PC-9 (cell line): ENCODE results near the gene SMIM9. TPM values are rescaled to one million over a fixed set of nuclear protein-coding genes. Genes with fewer than 3 reads are reported as not detected.

Experiments used
- BruUV-seq: library from RNA; stranded (reverse); fragments of 400-500 nt; replicated peaks from 2 replicates; lab custom pipeline; 2021; lab: Mats Ljungman, UMichigan
- CTCF ChIA-PET: fragments of 300-600 bp; sonication (Branson Sonifier 250); formaldehyde crosslinking; loops from one replicate; lab custom pipeline; 2022; ENCODE audit warnings: antibody characterized with exemption; lab: Charles Lee
- POLR2A ChIA-PET: fragments of 300-600 bp; sonication (Branson Sonifier 250); formaldehyde crosslinking; loops from one replicate; lab custom pipeline; 2022; ENCODE audit warnings: antibody characterized with exemption; ENCODE audit not compliant: unreplicated experiment; lab: Charles Lee
- DNase-seq, 2 experiments: peaks; one replicate each; pipeline versions ENCODE4 v3.0.0 to v3.0.0-alpha.2; 2015 to 2022; ENCODE audit warnings: mixed read lengths in 1 of 2
- H2AFZ ChIP-seq: fragments of 200-600 bp; sonication (generic); 2 replicates; pipeline ENCODE4 v1.8.1; 2017; ENCODE audit warnings: antibody characterized with exemption
- H3F3A ChIP-seq: fragments of 200-600 bp; sonication (generic); 2 replicates; pipeline ENCODE4 v1.8.1; 2017; ENCODE audit warnings: antibody characterized with exemption, mild to moderate bottlenecking, low read depth; ENCODE audit not compliant: insufficient read depth
- H3K27ac ChIP-seq: fragments of 200-600 bp; sonication (generic); 2 replicates; pipeline ENCODE4 v1.6.1; 2016; ENCODE audit warnings: mixed run types
- H3K27me3 ChIP-seq: fragments of 200-600 bp; sonication (generic); 2 replicates; pipeline ENCODE4 v1.6.1; 2016; ENCODE audit warnings: low read depth, mixed run types; ENCODE audit not compliant: insufficient read depth
- H3K36me3 ChIP-seq: fragments of 200-600 bp; sonication (generic); 2 replicates; pipeline ENCODE4 v1.6.1; 2016; ENCODE audit warnings: low read depth, mixed run types
- H3K4me1 ChIP-seq: fragments of 200-600 bp; sonication (generic); replicated peaks from 2 replicates; pipeline ENCODE4 v1.6.1; 2016; ENCODE audit warnings: mixed run types; ENCODE audit not compliant: insufficient read depth
- H3K4me2 ChIP-seq: fragments of 200-600 bp; sonication (generic); 2 replicates; pipeline ENCODE4 v1.6.1; 2017; ENCODE audit warnings: mixed run types
- H3K4me3 ChIP-seq: fragments of 200-600 bp; sonication (generic); 2 replicates; pipeline ENCODE4 v1.6.1; 2016; ENCODE audit warnings: mixed run types
- H3K79me2 ChIP-seq: fragments of 200-600 bp; sonication (generic); 2 replicates; pipeline ENCODE4 v1.6.1; 2017; ENCODE audit warnings: low read depth, mixed run types
- H3K9me2 ChIP-seq: fragments of 200-600 bp; sonication (generic); 2 replicates; pipeline ENCODE4 v1.8.1; 2017; ENCODE audit warnings: mild to moderate bottlenecking; ENCODE audit not compliant: insufficient read depth
- H3K9me3 ChIP-seq: fragments of 200-600 bp; sonication (generic); 2 replicates; pipeline ENCODE4 v1.8.1; 2016; ENCODE audit warnings: low read depth; ENCODE audit not compliant: insufficient read depth
- H4K20me1 ChIP-seq: fragments of 200-600 bp; sonication (generic); 2 replicates; pipeline ENCODE4 v1.8.1; 2017; ENCODE audit not compliant: insufficient read depth
- CTCF ChIP-seq: fragments of 200-600 bp; sonication (generic); conservative IDR thresholded peaks from 2 replicates; pipeline ENCODE4 v1.6.1; 2017; ENCODE audit warnings: mixed run types, antibody characterized with exemption, mild to moderate bottlenecking, moderate library complexity
- EZH2 ChIP-seq: fragments of 200-600 bp; sonication (generic); IDR thresholded peaks from 2 replicates; pipeline ENCODE4 v1.8.0; 2017; ENCODE audit warnings: antibody characterized with exemption, low read depth
- intact Hi-C: fragments of 100-400 bp; cut with micrococcal nuclease; formaldehyde crosslinking; loops from one replicate; pipeline ENCODE4 v1.10.0; 2022; ENCODE audit not compliant: unreplicated experiment
- total RNA-seq: library from RNA; stranded (reverse); gene quantifications from 2 replicates; pipeline ENCODE4 v1.2.3, GENCODE V29; 2021

The SMIM9 gene
- total RNA-seq, 1 experiment from 2014 or later, result not detected

GRCh38 chrX:154775419-154776349, 58.8 kb downstream of the SMIM9 start:
- Histone ChIP-seq H3K36me3 (peaks cover 8% of the 10 kb centered on the region), H3K4me1 (no peaks in the 10 kb centered on the region), H3K4me2 (no peak overlapping the region), H3K27ac (no peak overlapping the region), H4K20me1 (peaks cover 29% of the 10 kb centered on the region), H3K4me3 (no peak overlapping the region), H3K27me3 (no peaks in the 10 kb centered on the region), H3F3A (peaks cover 20% of the 10 kb centered on the region; the same call in 1 of the 2 replicates), H3K9me3 (no peaks in the 10 kb centered on the region), H2AFZ (no peak overlapping the region), H3K79me2 (no peaks in the 10 kb centered on the region; the same call in 1 of the 2 replicates), H3K9me2 (no peaks in the 10 kb centered on the region)
- no peak for TF ChIP-seq CTCF
- TF ChIP-seq EZH2, result no peak
- ChIA-PET POLR2A (no interaction called here), CTCF (no interaction called here)
- intact Hi-C loops, result no loop called here
- no peak for DNase-seq
- BruUV-seq, result no TSS peak

- BruUV-seq, result no TSS peak
- Histone ChIP-seq H3K36me3 (peaks cover 10% of the 10 kb centered on the region), H2AFZ (no peak overlapping the region), H3K4me1 (no peaks in the 10 kb centered on the region), H3K27ac (no peak overlapping the region), H3K9me2 (no peaks in the 10 kb centered on the region), H4K20me1 (peaks cover 29% of the 10 kb centered on the region), H3K4me3 (no peak overlapping the region), H3K4me2 (no peak overlapping the region), H3K9me3 (no peaks in the 10 kb centered on the region), H3F3A (peaks cover 22% of the 10 kb centered on the region; the same call in 1 of the 2 replicates), H3K79me2 (no peaks in the 10 kb centered on the region; the same call in 1 of the 2 replicates), H3K27me3 (no peaks in the 10 kb centered on the region)
- POLR2A ChIA-PET, result no interaction called here
- intact Hi-C loops, result no loop called here
- CTCF ChIA-PET, result no interaction called here
- TF ChIP-seq EZH2, result no peak
- TF ChIP-seq CTCF, result no peak
- no peak for DNase-seq
Measured at GRCh38 chrX:154774622-154775021, 59.8 kb downstream of the SMIM9 start.

Other genes starting within 250 kb of the SMIM9 start
- gene CTAG1A, start 249.5 kb downstream of the SMIM9 start, total RNA-seq, result not detected in 2 replicates
- gene CTAG1B, start 215.4 kb downstream of the SMIM9 start, total RNA-seq, result not detected in 2 replicates
- not detected in 2 replicates for gene CTAG2, start 181.1 kb downstream of the SMIM9 start, total RNA-seq
- gene GAB3, start 83.6 kb downstream of the SMIM9 start, total RNA-seq, result 0.17 and 0.63 TPM in 2 replicates
- 83.5 and 101 TPM in 2 replicates for gene DKC1, start 71.8 kb downstream of the SMIM9 start, total RNA-seq
- 4.2 and 4.8 TPM in 2 replicates for gene MPP1, start 29.2 kb downstream of the SMIM9 start, total RNA-seq
- 12.1 and 19.6 TPM in 2 replicates for gene F8A1, start 51.7 kb upstream of the SMIM9 start, total RNA-seq
- 13.8 and 15.2 TPM in 2 replicates for gene F8, start 188.1 kb upstream of the SMIM9 start, total RNA-seq
- 90.6 and 108 TPM in 2 replicates for gene FUNDC2, start 192.2 kb upstream of the SMIM9 start, total RNA-seq
- gene CMC4, start 236.5 kb upstream of the SMIM9 start, total RNA-seq, result 13.7 and 15.8 TPM in 2 replicates
- 30.8 and 49.5 TPM in 2 replicates for gene MTCP1, start 236.5 kb upstream of the SMIM9 start, total RNA-seq
- 40.2 and 52.0 TPM in 2 replicates for gene BRCC3, start 236.8 kb upstream of the SMIM9 start, total RNA-seq